ENCODE measurements around the gene HAAO.

GRCh38 chr2:42752816-42753813, 39.3 kb downstream of the HAAO start:
- TF ChIP-seq CTCF (IDR thresholded peaks at IDR 0.05; ENCODE audit: low read depth, low read length, poor library complexity, severe bottlenecking) (no peak), EZH2phosphoT487 (IDR thresholded peaks at IDR 0.05; ENCODE audit: borderline replicate concordance, low read length) (no peak)
